GM18858 (cell line): ENCODE results near the gene ACTN1.

Experiments used
- ATAC-seq: cut with Tn5 transposase; IDR thresholded peaks from one replicate; pipeline ENCODE4 v1.9.1; 2021; ENCODE audit not compliant: unreplicated experiment

ACTN1 gene

DNA sequence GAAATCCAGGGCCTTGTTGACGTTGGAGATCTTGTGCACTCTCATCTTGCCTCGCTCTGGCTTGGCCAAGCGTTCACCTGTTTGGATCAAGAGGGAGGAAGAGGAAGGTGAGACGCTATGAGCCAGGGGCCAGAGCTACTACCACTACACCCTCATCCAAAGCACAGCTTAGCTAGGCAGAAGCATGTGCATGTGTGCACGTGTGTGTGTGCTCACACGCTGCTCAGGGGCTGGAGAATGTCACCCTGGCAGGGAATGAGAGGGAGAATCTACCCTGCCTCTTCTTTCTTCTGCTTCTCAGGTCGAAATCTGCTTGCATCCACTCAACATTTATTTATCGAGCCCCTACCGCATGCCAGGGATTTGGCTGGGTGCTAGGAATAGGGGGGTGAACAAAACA, 58.1 kb downstream of the ACTN1 start:
- ATAC-seq: no peak

DNA sequence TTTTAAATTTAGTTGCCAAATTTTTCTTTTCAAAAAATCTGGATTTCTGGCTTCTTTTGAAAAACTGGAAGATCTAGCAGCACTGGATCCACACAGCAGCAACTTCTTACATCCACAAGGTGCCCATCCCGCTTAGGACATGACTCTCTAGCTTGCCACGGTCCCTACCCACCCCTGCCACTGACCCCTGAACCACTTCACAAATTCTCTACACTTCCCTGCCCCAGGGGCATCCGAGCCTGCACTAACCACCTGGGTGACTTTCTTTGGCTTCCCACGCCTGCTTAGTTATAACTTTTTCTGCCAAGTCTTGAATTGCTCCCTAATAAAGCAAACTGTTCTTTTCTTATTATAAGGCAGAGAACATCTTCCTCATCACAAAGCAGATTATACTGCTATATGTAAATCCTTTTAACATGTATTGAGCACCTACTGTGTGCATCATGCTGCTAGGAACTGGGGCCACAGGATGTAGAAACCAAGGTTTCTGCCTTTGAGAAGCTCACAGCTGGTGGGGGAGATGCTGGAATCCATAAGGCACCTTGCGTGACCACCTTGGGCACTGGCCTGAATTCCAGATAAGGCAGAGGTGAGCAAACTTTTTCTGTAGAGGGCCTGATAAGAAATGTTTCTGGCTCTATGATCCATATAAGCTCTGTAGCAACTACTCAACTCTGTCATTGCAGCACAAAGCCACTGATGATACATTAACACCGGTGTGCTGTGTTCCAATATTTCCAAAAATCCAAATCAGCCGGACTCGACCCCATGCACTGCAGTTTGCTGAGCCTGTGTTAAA, 59.8 kb downstream of the ACTN1 start:
- ATAC-seq: no peak

DNA sequence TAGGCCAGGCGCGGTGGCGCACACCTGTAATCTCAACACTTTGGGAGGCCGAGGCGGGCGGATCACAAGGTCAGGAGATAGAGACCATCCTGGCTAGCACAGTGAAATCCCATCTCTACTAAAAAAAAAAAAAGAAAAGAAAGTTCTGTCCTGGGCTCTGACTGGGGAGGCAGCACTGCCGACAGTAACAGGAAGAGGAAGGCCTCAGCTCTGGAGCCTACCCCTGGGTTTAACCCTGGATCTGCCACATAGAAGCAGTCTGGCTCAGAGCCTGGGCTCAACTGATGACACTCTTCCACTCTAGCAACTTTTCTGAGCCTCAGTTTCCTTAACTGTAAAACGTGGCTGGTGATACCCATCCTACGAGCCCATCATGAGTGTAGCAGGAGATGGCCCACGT, 60.5 kb downstream of the ACTN1 start:
- ATAC-seq: no peak

DNA sequence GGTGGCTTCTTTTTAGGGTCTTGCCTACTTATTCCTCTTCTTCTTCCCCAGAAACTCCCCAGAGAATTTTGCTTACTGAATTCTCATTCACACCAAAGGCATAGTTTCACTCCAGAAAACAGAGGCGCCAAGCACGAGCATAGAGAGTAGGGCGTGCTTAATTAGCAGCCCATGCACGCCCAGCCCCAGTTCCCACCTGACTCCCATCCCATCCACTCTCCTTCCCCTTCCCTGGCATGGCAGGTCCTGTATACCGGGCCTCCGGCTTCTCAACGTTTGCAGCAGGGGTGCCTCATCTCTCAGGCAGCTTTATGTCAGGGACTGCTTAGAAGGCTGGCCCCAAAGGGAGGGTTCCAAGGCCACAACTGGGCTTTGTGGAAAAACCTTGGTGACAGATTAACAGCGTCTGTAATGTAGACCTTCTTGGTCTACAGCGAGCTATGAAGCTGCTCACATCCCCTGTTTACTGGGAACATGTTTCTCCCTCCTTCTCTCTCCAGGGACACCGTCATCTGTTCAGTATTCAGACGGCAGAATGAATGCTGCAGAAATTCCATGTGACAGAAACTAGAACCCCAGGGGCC, 62.7 kb downstream of the ACTN1 start:
- no peak for ATAC-seq

DNA sequence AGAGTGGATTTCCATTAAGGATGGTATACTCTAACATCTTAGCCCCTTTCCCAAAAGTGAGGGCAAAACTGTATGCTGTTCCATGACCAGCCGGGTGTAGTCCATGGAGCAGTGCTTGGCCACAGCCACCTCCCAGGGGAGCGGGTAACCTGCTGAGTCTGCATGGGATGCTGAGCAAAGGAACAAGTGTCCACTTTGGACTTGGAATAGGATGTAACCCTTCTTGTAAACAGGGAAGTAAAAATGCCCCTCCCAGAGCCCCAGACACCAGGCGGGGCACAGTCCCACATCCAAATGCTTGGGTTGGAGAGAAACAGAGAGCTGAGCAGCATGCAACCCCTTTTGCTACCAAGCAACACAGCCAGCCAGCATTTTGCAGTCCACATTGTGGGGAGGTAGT, 65.6 kb downstream of the ACTN1 start:
- no peak for ATAC-seq

DNA sequence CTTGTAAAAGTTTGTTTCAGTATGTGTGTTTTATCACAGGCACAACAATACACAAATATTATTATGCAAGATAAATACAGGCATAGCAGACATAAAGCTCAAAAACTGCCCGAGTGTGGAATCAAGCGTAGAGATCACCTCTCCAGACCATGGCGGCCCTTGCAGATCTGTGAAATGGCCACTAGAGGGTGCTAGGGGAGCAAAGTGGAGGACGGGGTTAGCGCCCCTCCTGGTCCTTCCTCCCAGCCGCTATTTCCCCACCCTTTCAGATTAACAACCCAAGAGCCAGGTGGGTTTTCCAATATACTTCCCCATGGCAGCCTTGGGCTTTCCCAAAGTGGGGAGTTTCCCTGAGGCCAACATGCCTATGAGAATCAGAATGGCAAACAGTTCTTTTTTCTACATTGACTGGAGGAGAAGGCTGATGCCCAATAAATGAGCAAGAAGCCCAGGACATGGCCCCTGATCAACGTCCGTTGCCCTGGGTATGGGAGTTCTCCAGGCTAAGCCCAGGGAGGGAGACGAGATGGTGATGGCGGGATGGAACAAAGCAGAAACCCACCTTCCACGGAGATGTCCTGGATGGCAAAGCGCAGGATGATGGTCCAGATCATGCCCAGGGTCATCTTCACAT, 67.4 kb downstream of the ACTN1 start:
- no peak for ATAC-seq

DNA sequence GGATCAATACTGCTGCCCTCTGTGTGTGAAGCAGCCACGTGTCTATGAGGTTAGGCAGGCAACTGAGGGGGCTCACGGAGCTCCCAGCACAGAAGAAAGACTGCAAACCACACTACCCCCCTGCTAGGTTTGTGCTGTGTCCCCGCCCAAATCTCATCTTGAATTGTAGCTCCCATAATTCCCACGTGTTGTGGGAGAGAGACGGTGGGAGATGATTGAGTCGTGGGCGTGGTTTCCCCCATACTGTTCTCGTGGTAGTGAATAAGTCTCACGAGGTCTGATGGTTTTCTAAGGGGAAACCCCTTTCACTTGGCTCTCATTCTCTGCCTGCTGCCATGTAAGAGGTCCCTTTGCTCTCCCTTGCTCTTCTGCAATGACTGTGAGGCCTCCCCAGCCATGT, 68.6 kb downstream of the ACTN1 start:
- ATAC-seq: no peak

DNA sequence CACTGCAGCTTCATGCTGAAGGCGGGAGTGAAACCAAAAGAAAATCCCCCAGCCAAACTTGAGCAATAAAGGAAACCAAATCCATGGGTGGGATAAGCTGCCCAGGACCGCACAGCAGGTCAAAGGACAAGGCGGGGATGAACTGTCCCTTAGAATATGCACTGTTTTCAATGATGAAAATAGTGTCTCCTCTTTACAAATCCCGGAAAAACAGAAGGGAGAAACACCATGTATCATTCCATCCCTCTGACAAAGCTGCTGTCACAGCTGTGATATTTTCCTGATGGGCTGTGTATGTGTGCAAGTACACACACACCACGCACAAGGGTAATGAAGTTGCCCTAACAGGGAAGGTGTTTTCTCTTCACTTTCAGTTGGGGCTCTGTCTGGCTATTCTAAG, 70.3 kb downstream of the ACTN1 start:
- no peak for ATAC-seq

DNA sequence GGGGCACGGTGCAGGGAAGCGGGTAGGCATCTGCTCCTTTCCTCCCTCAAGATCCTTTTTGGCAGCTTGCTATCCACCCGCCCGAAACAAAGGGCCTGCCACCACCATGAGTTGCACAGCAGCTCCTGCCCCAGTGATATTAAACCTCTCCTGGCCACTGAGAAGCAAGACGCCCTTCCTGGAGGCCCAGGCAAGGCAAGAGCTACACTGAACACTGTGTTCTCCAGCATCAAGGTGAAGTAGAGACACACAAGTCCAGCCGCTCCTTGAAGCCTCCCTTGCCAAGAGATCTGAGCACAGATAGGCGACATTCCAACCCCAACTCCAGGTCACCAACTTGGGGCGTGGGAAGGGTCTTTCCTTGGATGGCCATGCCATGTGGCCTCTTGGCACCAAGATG, 70.9 kb downstream of the ACTN1 start:
- ATAC-seq: no peak

DNA sequence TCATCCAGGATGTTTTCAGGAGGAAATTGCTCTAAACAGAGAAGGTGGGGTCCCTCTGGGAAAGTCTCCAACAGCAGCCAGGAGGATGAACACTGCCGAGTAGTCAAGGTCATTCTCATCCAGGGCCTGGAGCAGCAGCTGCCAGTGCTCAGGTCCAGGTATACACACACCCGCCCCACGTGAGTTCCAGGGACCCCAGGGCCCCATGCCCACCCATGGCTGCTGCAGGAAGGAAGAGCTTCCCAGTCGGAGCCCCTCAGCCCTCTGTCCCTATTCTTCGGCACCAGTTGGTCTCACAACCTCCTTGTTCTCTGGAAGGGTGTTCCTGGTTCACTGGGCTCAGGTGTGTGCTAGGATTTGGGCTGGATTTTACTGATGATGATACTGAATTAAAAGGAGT, 72.7 kb downstream of the ACTN1 start:
- no peak for ATAC-seq

DNA sequence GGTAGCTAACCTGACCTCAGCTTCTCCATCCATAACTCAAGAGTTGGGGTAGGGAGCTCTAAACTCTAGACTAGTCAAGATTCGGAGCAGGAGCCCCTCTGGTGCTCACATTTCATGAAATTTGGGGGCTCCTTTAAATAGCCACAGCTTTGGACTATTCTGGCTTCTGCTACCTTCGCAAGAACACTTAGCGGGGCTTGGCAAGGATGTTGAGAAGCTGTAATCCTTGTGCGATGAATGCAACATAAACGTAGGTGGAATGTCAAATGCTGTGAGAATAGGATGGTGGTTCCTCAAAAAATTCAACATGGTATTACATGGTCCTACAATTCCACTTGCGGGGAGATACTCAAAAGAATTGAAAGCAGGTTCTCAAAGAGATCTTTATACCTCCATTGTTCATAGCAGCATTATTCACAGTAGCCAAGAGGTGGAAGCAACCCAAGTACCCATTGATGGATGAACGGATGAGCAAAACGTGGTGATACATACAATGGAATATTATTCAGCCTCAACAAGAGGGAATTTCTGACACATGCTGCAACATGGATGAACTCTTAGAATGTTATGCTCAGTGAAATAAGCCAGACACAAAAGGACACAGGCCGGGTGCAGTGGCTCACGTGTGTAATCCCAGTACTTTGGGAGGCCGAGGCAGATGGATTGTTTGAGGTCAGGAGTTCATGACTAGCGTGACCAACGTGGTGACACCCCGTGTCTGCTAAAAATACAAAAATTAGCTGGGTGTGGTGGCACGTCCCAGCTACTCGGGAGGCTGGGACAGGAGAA, 73.8 kb downstream of the ACTN1 start:
- ATAC-seq: no peak

DNA sequence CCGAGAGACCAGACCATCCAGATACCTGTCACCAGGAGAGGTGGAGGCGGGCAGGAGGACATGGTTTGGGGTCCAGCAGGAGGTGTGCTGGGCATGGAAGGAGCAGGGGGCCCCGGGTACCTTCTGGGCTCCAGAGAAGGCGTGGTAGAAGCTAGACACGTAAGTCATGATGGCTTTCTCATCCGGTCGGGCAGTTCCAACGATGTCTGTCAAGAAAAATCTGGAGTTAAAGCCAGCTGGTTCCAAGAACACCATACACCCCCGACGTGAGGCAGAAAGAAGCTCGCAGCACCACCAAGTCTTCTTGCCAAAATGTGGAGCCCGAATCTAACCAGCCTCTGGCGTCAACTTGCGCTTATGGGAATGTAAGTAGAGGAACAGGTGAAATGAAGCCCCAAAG, 76.7 kb downstream of the ACTN1 start:
- ATAC-seq: no peak

DNA sequence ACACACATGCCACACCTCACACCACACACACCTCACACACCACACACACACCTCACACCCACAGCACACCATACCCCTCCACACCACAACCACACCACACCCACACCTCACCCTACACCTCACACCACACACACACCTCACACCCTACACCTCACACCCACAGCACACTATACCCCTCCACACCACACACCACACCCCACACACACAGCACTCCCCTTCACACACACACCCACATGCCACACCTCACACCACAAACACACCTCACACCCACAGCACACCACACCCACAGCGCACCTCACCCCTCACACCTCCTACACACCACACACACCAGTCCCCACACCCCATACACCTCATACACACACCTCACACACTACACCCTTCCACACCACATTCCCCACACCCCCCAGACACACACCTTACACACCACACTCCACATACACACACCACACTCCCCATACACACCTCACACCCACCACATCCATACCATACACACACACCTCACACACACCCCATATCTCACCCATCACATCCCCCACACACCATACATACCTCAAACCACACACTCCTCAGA, 80.0 kb downstream of the ACTN1 start:
- no peak for ATAC-seq

DNA sequence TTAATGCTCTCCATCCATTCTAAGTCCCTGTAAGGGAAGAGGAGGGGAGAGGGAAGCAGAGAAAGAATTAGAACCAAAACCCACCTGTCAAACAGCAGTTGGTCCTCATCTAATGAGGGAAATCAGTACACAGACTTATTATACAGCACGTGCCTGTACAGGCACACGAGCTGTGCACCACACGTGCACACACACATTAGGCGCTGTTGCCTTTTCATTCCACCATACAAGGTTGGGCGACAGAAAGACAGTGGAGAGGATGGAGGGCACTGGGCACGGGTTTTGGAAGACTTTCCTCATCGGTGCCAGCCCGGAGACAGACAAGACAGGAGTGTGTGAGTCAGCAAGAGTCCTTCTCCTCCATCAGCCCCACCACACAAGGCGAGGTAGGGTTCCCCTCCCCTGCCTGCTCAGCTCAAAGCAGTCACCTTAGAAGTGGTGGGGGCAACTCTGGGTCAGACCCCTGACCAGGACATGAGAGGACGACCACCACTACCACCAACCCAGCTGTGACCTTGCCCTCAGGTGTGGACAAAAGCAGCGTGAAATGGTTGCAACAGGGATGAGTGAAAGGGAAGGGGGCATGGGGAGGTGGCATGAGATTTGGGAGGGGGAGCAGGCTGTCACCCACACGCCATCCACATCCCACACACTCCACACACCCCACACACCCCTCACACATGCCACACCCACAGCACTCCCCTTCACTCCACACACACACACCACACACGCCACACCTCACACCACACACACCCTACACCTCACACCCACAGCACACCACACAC, 80.7 kb downstream of the ACTN1 start:
- no peak for ATAC-seq

DNA sequence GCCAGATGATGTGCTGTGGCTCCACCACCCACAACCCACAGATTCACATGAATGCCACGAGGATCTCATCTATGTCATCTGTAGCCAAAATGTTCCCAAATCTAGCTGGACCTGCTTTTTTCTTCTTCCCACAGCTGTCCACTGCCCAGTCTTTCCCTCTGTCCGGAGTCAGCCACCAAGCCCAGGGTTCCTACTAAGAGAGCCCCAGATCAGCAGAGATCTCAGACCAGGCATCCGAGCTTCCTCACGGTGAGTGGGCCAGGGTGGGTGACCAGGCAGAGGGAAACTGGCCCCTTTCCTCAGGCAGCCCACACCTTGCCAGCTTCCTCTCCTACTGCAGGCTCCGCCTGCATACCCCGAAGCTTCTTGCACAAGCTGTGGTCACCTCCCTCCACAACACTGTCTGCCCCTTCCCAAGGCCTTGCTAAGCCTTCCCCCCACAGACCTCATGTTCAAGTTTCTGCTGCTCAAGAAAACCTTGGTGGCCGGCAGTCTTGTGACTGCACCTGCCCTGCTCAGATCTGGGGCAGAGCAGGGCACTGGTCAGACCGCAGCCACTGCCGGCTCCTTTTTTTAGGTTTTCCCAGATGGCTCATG, 81.4 kb downstream of the ACTN1 start:
- no peak for ATAC-seq

DNA sequence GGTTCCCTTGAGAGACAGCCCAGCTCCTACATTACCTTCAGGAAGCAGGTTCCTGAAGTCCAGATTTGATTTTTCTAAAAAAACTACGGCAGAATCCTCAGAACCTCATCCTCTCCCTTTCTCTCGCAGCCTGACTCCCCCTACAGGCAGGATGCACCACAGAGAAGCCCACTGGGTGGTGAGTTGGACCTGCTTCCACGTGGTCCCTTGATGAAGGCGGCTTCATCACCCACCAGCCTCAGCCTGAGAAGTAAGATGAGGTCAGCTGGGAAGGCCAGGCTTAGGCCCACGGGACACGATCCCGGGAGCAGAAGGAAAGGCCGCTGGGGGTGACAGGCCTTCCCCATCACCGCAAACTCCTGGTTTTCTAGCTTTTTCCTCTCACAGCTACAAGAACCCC, 83.0 kb downstream of the ACTN1 start:
- no peak for ATAC-seq

DNA sequence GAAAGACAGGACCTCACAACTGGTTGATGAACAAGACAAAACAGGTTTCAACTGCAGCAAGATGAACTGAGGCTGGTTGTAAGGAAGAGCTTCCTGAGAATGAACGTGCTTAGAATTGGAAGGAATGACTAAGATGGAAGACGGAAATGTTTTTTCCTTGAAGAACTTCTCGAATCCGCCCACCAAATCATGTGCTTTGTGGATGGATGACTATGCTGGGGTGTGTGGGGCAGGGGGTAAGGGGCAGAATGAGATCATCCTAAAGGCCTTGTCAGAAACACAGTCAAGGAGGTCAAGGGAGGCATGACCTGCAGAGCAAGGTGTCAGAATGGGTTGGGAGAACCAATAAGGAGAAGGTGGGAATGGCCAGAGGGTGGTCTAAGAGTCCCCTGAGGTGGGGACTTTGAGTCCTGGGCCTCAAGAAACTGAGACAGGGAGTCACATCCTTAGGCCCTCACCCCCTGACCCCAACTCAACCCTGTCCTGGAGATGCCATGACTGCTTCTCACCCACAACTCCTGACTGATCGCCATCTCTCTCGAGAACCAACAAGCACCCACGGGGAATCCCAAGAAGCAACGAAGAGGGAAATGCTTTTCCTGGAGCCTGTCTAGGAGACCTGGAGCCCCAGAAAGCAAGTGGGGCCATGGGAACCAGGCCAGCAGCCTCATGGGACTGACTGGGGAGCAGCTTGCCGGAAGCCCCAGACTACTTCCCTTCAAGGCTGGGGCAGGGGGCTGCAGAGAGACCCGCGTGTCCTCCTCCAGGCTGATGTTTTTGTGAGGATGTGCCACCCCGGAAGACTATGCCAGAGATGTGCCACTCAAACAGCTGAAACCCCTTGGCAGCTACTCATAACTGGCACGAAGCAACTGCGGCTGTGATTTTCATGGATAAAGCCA, 84.0 kb downstream of the ACTN1 start:
- no peak for ATAC-seq

DNA sequence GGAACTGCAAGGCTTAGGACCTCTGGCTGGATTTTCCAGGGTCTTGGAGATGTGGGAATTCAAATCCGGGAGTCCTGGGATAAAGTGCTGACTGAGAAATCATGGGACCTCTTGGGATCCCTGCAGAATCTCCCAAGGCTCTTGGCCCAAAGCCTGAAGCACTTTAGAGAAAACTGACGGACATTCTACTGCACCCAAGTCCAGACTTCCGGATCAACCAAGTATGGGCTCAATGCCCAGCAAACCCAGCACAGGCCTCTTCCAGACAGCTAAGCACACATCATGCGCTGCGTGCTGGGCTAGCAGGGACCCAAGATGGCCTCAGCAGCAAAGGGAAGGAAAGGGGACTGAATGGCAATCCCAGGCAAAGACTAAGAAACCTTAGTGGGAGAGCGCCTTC, 85.0 kb downstream of the ACTN1 start:
- no peak for ATAC-seq

DNA sequence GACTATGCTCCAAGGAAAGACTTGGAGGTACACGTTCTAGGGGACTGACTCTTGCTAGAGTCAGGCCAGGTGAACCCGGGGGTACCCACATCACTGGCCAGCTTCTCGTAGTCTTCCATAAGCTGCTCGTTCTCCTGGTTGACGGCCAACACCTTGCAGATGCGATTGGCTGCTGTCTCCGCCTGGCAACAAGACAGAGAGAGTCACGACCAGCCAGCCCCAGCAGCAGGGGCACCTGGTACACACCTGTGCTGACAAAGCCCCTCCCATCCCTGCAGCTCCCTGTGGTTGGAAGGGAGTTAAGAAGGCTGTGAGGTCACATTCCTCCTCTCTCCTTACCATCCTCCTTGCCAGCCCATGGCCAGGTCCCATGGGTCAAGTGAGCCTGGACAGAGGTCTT, 85.5 kb downstream of the ACTN1 start:
- no peak for ATAC-seq
